Pons (tissue), 1 donor: ENCODE data around the gene ABCA5.
"Not testable (repeated sequence)": the region's sequence is repeated elsewhere in the genome, so short reads cannot be mapped to it uniquely, and the experiment has no call there.

Experiments
- DNase-seq: peaks from one replicate; pipeline ENCODE4 v3.0.0-alpha.2; 2016; ENCODE audit warnings: low spot score

Gene ABCA5

DNA sequence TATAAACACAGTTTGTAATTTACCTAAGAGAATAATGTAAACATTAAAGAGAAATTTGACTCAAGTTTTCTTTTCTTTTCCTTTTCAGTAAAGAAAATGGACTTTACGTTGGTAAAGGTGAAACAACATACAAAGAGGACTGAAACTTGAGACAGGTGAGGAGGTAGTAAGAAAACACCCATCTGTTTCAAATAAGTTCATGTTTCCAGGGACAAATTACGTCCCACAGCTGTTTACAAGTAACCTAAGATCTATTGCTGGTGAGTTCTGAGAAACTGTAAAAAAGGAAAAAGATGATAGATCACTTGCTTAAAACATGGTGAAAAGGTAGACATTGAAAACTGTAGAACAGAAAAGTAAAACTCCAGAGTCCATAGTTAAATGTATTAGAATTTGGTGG is 4.8 kb upstream of the ABCA5 start:
- DNase-seq: no peak

- peak; percentile 40 for DNase-seq
These were observed 415 bp downstream of the ABCA5 start for GRCh38 chr17:69326377-69327059.

GRCh38 chr17:69325518-69326376 is 1.2 kb downstream of the ABCA5 start:
- no peak for DNase-seq

- no peak for DNase-seq
These were observed 3.1 kb downstream of the ABCA5 start for GRCh38 chr17:69323806-69324205.

GRCh38 chr17:69320908-69321238 is 6.1 kb downstream of the ABCA5 start:
- no peak for DNase-seq

DNA sequence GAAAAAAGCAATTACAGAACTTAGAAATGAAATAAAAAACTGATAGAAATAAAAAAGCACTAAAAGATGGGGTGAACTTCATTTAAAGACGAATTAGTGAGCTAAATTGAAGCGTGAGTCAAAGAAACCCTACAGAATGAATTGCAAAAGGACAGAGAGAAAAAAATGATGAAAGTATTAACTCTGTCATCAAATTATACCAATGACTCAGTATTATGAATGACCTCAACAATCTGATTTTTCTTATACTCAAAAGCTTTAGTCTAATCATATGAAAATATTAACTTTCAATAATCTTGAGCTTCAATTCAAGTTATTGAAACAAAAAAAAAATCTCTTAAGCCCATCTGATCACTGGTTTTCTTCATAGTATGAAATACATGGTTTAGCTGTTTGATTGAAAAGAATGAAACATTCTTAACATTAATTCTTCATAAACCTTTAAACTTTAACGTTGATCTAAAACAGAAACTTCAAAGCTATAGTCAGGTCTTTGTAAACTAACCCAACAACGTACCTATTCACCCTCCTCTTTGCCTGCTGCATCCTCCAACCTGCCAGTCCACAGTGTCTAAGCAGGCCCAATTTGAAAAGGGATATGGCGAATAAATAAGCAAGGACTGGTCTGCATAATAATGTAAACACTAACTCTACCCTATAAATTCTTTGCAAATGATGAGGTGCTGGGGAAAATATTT is 6.6 kb downstream of the ABCA5 start:
- no peak for DNase-seq

GRCh38 chr17:69317625-69318024 is 9.3 kb downstream of the ABCA5 start:
- no peak for DNase-seq

DNA sequence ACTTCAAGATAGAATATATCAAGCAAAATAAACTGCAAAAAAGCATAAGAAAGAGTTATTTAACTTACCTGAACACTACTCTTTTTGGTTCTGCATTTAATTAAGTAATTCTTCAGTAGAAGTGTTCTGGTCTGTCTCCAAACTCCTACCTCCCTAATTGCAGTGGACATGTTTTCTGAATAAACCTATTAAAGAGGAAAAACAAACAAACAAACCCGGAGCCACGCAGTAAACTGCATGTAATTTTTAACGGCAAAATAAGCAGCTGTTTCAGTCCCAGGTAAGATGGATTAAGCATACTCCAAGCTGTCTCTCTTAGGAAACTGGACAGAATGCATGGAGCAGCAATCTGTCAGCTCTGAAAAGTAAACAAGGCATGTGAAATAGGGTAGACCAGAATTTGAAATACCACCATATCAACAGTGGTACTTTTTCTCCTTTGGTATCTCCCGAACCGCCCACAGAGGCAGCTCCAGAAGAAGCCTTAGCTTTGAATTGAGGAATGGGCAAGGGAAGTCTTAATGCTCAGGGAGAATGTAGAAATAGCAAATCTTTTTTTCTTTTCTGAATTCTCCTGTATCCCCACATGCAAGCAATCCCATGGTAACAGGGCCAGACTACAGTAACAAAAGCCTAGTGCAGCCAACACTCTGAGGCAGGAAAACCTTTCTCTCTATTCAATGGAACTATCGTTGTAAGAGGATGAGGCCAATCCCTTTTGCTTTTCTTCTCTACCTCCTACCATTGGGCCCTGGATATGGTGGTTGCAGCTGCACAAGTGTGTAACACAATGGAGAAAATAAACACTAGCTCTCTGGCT is 12.5 kb downstream of the ABCA5 start:
- peak; percentile 34 for DNase-seq

- no peak for DNase-seq
These were observed 21.8 kb downstream of the ABCA5 start for GRCh38 chr17:69305177-69305576.

GRCh38 chr17:69302682-69303081 is 24.3 kb downstream of the ABCA5 start:
- no peak for DNase-seq

- DNase-seq: no peak
These were observed 26.7 kb downstream of the ABCA5 start for GRCh38 chr17:69300222-69300621.

- DNase-seq: not testable (repeated sequence)
These were observed 28.7 kb downstream of the ABCA5 start for GRCh38 chr17:69298120-69298722.

- no peak for DNase-seq
These were observed 39.8 kb downstream of the ABCA5 start for GRCh38 chr17:69287168-69287567.

DNA sequence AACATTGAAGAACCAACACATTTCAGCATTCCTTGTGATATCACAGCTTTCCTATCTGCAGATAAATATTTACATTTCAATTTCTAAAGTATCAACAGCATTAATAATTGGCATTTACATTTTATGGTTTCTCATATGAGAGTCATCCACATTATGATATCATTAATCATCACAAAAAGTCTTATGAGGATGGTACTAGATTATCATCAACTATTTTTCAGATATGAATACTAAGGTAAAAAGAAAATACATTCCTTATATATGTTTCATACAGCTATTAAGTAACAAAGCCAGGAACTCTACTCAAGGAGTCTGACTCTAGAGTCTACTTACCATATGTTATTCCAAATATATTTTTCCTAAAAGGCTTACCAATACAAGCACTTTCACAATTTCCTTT is 40.7 kb downstream of the ABCA5 start:
- DNase-seq: no peak

- no peak for DNase-seq
These were observed 42.3 kb downstream of the ABCA5 start for GRCh38 chr17:69284646-69285045.

- no peak for DNase-seq
These were observed 44.9 kb downstream of the ABCA5 start for GRCh38 chr17:69282002-69282401.

DNA sequence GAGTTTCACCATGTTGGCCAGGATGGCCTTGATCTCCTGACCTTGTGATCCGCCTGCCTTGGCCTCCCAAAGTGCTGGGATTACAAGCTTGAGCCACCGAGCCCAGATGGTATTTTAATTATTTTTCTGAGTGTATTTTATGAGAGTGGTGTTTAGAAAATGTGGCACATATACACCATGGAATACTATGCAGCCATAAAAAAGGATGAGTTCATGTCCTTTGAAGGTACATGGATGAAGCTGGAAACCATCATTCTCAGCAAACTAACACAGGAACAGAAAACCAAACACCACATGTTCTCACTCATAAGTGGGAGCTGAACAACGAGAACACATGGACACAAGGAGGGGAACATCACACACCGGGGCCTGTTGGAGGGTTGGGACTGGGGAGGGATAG is 50.7 kb downstream of the ABCA5 start:
- DNase-seq: not testable (repeated sequence)

DNA sequence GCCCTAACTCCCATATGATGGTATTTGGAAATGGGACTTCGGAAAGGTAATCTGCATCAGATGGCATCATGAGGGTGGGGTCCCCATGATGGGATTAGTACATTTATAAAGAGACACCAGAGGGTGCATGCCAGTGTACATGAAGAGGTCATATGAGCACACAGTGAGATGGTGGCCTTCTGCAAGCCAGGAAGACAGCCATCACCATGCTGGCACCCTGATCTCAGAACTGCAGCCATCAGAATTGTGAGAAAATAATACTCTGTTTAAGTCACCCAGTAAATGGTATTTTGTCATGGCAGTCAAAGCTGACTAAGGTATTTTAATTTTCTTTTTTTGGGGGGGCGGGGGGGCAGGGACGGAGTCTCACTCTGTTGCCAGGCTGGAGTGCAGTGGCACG is 51.2 kb downstream of the ABCA5 start:
- no peak for DNase-seq

GRCh38 chr17:69271023-69271422 is 55.9 kb downstream of the ABCA5 start:
- no peak for DNase-seq

GRCh38 chr17:69269131-69269998 is 57.6 kb downstream of the ABCA5 start:
- DNase-seq: no peak

- DNase-seq: no peak
These were observed 58.4 kb downstream of the ABCA5 start for GRCh38 chr17:69268543-69269014.
